Measurements from ENCODE around the gene LYPD1. TPM values are rescaled to one million over a fixed set of nuclear protein-coding genes. Genes with fewer than 3 reads are reported as not detected.

Gene LYPD1
- total RNA-seq, 6 experiments from 2014 or later = 1.5 to 10.3 (median 9.3) TPM

GRCh38 chr2:132598536-132598935 is 71.5 kb downstream of the LYPD1 start:
- Mint-ChIP-seq H3K36me3 (ENCODE audit: low read depth) (no peaks in the 10 kb centered on the region), H3K27ac (no peak overlapping the region), H3K27me3 (ENCODE audit: insufficient read depth) (peaks cover 8% of the 10 kb centered on the region; the same call in 1 of the 2 replicates), H3K4me1 (ENCODE audit: low read depth) (no peaks in the 10 kb centered on the region; the same call in 1 of the 2 replicates), H3K9me3 (no peaks in the 10 kb centered on the region), H3K4me3 (no peak overlapping the region)
- DNase-seq = no peak
- TF ChIP-seq CTCF (IDR thresholded peaks at IDR 0.05) = no peak

DNA sequence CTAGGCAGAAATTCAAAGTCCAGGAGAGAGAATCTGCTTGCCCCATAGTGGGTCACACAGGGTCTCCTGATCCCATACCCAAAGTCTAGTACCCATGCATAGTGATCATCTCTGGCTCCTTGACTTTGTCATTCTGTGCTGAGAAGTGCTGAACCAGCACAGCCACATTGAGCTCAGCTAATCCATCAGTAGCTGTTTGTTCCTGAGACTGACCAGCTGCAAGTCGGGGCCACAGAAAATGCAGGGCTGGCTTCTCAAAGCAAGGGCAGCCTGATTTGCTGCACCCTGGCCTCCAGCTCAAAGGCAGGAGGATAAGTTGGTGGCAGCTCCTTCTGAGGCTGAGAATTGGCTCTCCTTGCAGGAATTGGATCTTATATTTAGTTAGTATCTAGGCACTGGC is 72.2 kb downstream of the LYPD1 start:
- DNase-seq = no peak
- no peak overlapping the region for H3K4me3 Mint-ChIP-seq
- peaks cover 8% of the 10 kb centered on the region; the same call in 1 of the 2 replicates for H3K27me3 Mint-ChIP-seq (ENCODE audit: insufficient read depth)
- no peak for TF ChIP-seq CTCF (IDR thresholded peaks at IDR 0.05)
- no peaks in the 10 kb centered on the region for H3K36me3 Mint-ChIP-seq (ENCODE audit: low read depth)
- H3K9me3 Mint-ChIP-seq = no peaks in the 10 kb centered on the region
- H3K27ac Mint-ChIP-seq = no peak overlapping the region
- H3K4me1 Mint-ChIP-seq (ENCODE audit: low read depth) = peaks cover 6% of the 10 kb centered on the region; the same call in 1 of the 2 replicates

GRCh38 chr2:132597166-132597565 is 72.8 kb downstream of the LYPD1 start:
- Mint-ChIP-seq H3K4me3 (no peak overlapping the region), H3K36me3 (ENCODE audit: low read depth) (no peaks in the 10 kb centered on the region), H3K9me3 (no peaks in the 10 kb centered on the region; the same call in 1 of the 2 replicates), H3K4me1 (ENCODE audit: low read depth) (peaks cover 6% of the 10 kb centered on the region; the same call in 1 of the 2 replicates), H3K27me3 (ENCODE audit: insufficient read depth) (peaks cover 8% of the 10 kb centered on the region; the same call in 1 of the 2 replicates), H3K27ac (no peak overlapping the region)
- no peak for DNase-seq
- TF ChIP-seq CTCF (IDR thresholded peaks at IDR 0.05) = no peak

DNA sequence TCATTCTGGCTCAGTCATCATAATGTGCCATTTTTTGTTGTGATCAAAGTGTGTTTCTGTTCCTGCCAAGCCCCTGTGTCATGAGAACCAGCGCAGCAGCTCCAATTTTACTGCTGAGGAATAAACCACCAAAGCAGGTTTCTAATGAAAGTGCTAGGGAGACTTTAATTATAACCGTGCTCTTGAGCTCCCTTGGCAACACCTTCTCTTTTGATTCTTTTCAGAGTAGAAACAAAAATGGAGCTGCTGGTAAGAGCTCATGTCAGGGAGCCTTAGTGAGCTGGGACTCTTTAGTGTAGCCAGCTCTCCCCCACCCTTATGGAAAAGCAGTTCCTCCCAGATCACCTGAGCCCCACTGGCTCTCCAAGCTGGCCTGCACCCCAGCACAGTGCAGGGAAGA is 74.3 kb downstream of the LYPD1 start:
- Mint-ChIP-seq H3K4me1 (ENCODE audit: low read depth) (peaks cover 6% of the 10 kb centered on the region; the same call in 1 of the 2 replicates), H3K27ac (no peak overlapping the region), H3K9me3 (no peaks in the 10 kb centered on the region; the same call in 1 of the 2 replicates), H3K27me3 (ENCODE audit: insufficient read depth) (no peaks in the 10 kb centered on the region), H3K4me3 (no peak overlapping the region), H3K36me3 (ENCODE audit: low read depth) (no peaks in the 10 kb centered on the region)
- no peak for TF ChIP-seq CTCF (IDR thresholded peaks at IDR 0.05)
- no peak for DNase-seq

- TF ChIP-seq CTCF (IDR thresholded peaks at IDR 0.05) = no peak
- Mint-ChIP-seq H3K9me3 (no peaks in the 10 kb centered on the region; the same call in 1 of the 2 replicates), H3K4me3 (no peak overlapping the region), H3K4me1 (ENCODE audit: low read depth) (peaks cover 6% of the 10 kb centered on the region; the same call in 1 of the 2 replicates), H3K27me3 (ENCODE audit: insufficient read depth) (no peaks in the 10 kb centered on the region; the same call in 1 of the 2 replicates), H3K36me3 (ENCODE audit: low read depth) (no peaks in the 10 kb centered on the region), H3K27ac (no peak overlapping the region)
- DNase-seq = no peak
These were observed 74.8 kb downstream of the LYPD1 start for GRCh38 chr2:132595186-132595585.

Data from HFFc6 (cell line).